Caco-2 (cell line): Measurements from ENCODE around the gene SGK2. TPM values are rescaled to one million over a fixed set of nuclear protein-coding genes. Genes with fewer than 3 reads are reported as not detected.

Source experiments
- BruUV-seq: library from RNA; stranded (reverse); fragments of 400-500 nt; replicated peaks from 2 replicates; lab custom pipeline; 2021; lab: Mats Ljungman, UMichigan
- CTCF ChIA-PET: fragments of 300-600 bp; sonication (Branson Sonifier 250); formaldehyde crosslinking; loops from one replicate; lab custom pipeline; 2022; ENCODE audit warnings: antibody characterized with exemption; lab: Charles Lee
- POLR2A ChIA-PET: fragments of 300-600 bp; sonication (Branson Sonifier 250); formaldehyde crosslinking; loops from one replicate; lab custom pipeline; 2022; ENCODE audit warnings: antibody characterized with exemption; lab: Charles Lee
- DNase-seq, 2 experiments: peaks; one replicate each; pipeline versions ENCODE4 v3.0.0 to v3.0.0-alpha.2; 2020 to 2022
- H3K27me3 ChIP-seq: replicated peaks from 2 replicates; pipeline ENCODE4 v1.6.0; 2011; ENCODE audit warnings: low read length; ENCODE audit not compliant: control insufficient read depth, insufficient read depth
- H3K36me3 ChIP-seq: 2 replicates; pipeline ENCODE4 v1.5.1; 2011; ENCODE audit warnings: low read length; ENCODE audit not compliant: control insufficient read depth, insufficient read depth
- H3K4me1 ChIP-seq: fragments of 250-450 bp; sonication (Bioruptor Pico); 2 replicates; pipeline ENCODE4 v1.5.1; 2020; ENCODE audit warnings: mild to moderate bottlenecking
- H3K4me3 ChIP-seq: 2 replicates; pipeline ENCODE4 v1.5.1; 2011; ENCODE audit warnings: low read depth, mild to moderate bottlenecking, control low read depth, low read length
- H3K9me3 ChIP-seq: fragments of 250-450 bp; sonication (Bioruptor Pico); 2 replicates; pipeline ENCODE4 v1.5.1; 2020; ENCODE audit warnings: mild to moderate bottlenecking, moderate library complexity
- H3K27ac Mint-ChIP-seq: one replicate; pipeline ENCODE4 v1.8.0; 2022; ENCODE audit warnings: mixed read lengths; ENCODE audit not compliant: unreplicated experiment
- H3K27me3 Mint-ChIP-seq: one replicate; pipeline ENCODE4 v1.8.0; 2022; ENCODE audit warnings: mixed read lengths; ENCODE audit not compliant: insufficient read depth, unreplicated experiment
- H3K36me3 Mint-ChIP-seq: one replicate; pipeline ENCODE4 v1.8.0; 2022; ENCODE audit warnings: mild to moderate bottlenecking, mixed read lengths; ENCODE audit not compliant: insufficient read depth, unreplicated experiment
- H3K4me1 Mint-ChIP-seq: one replicate; pipeline ENCODE4 v1.8.0; 2022; ENCODE audit warnings: low read depth, mixed read lengths; ENCODE audit not compliant: unreplicated experiment
- H3K4me3 Mint-ChIP-seq: one replicate; pipeline ENCODE4 v1.8.0; 2022; ENCODE audit warnings: mild to moderate bottlenecking, moderate library complexity, mixed read lengths; ENCODE audit not compliant: unreplicated experiment
- H3K9me3 Mint-ChIP-seq: one replicate; pipeline ENCODE4 v1.8.0; 2022; ENCODE audit warnings: mixed read lengths; ENCODE audit not compliant: unreplicated experiment
- CTCF ChIP-seq, 2 experiments: fragments of 200-600 bp in 1 of 2; IDR thresholded peaks; 1 replicate in 1 of 2; 2 replicates in 1 of 2; pipeline versions ENCODE4 v1.5.1 to v1.8.0; 2011 to 2022; ENCODE audit warnings: antibody characterized with exemption in 1 of 2, control low read depth in 1 of 2, inconsistent platforms in 1 of 2, low read depth in 1 of 2, low read length in 1 of 2, mild to moderate bottlenecking in 1 of 2, moderate library complexity in 1 of 2; ENCODE audit not compliant: insufficient read depth in 1 of 2, severe bottlenecking in 1 of 2, unreplicated experiment in 1 of 2
- intact Hi-C: fragments of 100-400 bp; cut with micrococcal nuclease; formaldehyde crosslinking; loops from one replicate; pipeline ENCODE4 v1.10.0; 2022; ENCODE audit not compliant: unreplicated experiment
- total RNA-seq: library from RNA; stranded (reverse); gene quantifications from 2 replicates; pipeline ENCODE4 v1.2.3, GENCODE V29; 2022

The SGK2 gene
- total RNA-seq, 1 experiment from 2014 or later, result 5.2 TPM

DNA sequence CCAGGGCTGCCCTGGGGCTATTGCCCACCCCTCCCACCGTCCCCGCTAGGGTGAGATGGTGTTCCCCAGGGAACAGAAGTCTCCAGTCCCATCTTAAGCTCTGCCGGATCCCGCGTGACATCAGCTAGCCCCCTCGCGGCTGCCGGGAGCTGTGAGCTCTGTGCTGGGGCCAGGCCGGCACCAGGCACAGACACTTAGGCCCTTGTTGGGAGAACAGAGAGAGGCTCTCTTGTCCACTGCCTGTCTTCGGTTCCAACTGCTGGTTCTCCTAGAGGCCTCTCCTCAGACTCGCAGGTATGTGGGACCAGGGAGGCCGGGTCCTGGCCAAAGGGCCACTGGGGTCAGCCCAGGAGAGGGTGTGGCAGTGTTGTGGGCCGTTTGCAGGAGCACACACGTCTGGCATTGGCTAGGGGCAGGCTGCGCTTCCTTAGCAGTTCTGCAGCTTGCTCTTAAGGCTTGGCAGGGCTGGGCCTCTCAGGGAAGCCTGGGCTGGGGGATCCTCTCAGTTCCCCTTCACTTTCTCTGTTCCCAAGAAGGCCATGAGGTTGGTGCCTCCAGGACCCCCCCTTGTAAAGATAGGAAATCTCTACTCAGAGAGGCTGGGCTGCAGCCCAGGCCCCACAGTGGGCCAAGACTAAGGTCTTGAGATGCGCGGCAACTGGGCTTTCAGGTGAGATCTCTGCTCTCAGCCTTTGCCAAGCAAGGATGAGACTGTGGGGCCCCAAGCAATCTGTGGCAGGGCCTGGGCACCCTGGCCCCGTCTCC lies 6.3 kb downstream of the SGK2 start:
- Histone ChIP-seq H3K27me3 (no peaks in the 10 kb centered on the region), H3K9me3 (no peaks in the 10 kb centered on the region), H3K4me1 (no peaks in the 10 kb centered on the region), H3K4me3 (no peak overlapping the region), H3K36me3 (no peaks in the 10 kb centered on the region)
- BruUV-seq, result no TSS peak
- peak in 1 of 2 experiments; percentile 52 for DNase-seq
- TF ChIP-seq CTCF (IDR thresholded peaks at IDR 0.05; ENCODE audit: insufficient read depth in 1 of 2, low read depth in 1 of 2, low read length in 1 of 2, severe bottlenecking in 1 of 2, unreplicated experiment in 1 of 2), result no peak
- ChIA-PET CTCF (interaction anchor here (0.5 kb wide), 1 partner anchor 70 kb away, joined by 4 read pairs; no protein-coding TSS in a partner anchor), POLR2A (no interaction called here)
- Mint-ChIP-seq H3K27me3 (no peaks in the 10 kb centered on the region), H3K4me3 (no peak overlapping the region), H3K27ac (no peak overlapping the region), H3K9me3 (no peaks in the 10 kb centered on the region), H3K4me1 (no peaks in the 10 kb centered on the region), H3K36me3 (no peaks in the 10 kb centered on the region)
- intact Hi-C loops, result no loop called here

DNA sequence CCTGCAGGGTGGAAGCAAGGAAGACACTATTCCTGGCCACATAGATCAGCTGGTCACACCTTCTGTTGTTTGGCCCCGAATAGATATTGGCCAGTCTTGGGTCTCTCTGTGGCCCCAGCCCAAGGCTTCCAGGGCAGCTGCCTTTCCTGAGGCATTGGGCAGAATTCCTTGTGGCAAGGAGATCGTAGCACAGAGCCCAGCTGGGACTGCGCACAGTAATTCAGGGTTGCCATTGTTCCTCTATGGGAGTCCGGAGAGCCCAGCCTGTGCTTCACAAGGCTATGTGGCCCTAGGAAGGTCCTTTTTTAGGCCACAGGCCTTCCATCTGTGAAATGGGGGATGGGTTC lies 6.9 kb downstream of the SGK2 start:
- H3K36me3 ChIP-seq, result no peaks in the 10 kb centered on the region
- H3K4me3 ChIP-seq, result no peak overlapping the region
- intact Hi-C loops, result no loop called here
- ChIA-PET CTCF (interaction anchor here (0.5 kb wide), 1 partner anchor 70 kb away, joined by 4 read pairs; no protein-coding TSS in a partner anchor), POLR2A (no interaction called here)
- no peak overlapping the region for H3K4me3 Mint-ChIP-seq
- H3K4me1 Mint-ChIP-seq, result no peaks in the 10 kb centered on the region
- peak in 1 of 2 experiments; percentile 35 for DNase-seq
- no peaks in the 10 kb centered on the region for H3K9me3 Mint-ChIP-seq
- no peak for TF ChIP-seq CTCF (IDR thresholded peaks at IDR 0.05; ENCODE audit: insufficient read depth in 1 of 2, low read depth in 1 of 2, low read length in 1 of 2, severe bottlenecking in 1 of 2, unreplicated experiment in 1 of 2)
- H3K27me3 ChIP-seq, result no peaks in the 10 kb centered on the region
- no peaks in the 10 kb centered on the region for H3K4me1 ChIP-seq
- no peaks in the 10 kb centered on the region for H3K27me3 Mint-ChIP-seq
- H3K36me3 Mint-ChIP-seq, result no peaks in the 10 kb centered on the region
- no TSS peak for BruUV-seq
- no peaks in the 10 kb centered on the region for H3K9me3 ChIP-seq
- H3K27ac Mint-ChIP-seq, result no peak overlapping the region

DNA sequence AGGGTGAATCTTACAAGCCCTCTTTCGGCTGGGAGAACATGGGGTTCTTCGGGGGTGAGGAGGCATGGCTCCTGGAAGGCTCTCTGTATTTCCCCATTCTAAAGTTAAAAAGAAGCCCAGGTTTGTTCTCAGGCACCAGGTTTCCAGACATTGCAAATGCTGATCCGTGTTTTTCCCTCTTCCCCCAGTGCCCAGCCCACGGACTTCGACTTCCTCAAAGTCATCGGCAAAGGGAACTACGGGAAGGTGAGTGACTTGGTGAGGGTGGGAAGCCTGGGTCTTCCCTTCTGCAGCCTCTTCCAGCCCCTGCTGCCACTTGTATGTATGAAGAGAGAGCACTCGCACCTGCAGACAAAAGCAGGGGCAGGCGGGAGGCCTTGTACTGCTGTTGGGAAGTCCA lies 8.7 kb downstream of the SGK2 start:
- Mint-ChIP-seq H3K27ac (no peak overlapping the region), H3K27me3 (no peaks in the 10 kb centered on the region), H3K9me3 (no peaks in the 10 kb centered on the region), H3K4me3 (no peak overlapping the region), H3K36me3 (no peaks in the 10 kb centered on the region), H3K4me1 (no peaks in the 10 kb centered on the region)
- no peak for DNase-seq
- Histone ChIP-seq H3K4me3 (no peak overlapping the region), H3K4me1 (no peaks in the 10 kb centered on the region), H3K36me3 (no peaks in the 10 kb centered on the region), H3K9me3 (no peaks in the 10 kb centered on the region), H3K27me3 (no peaks in the 10 kb centered on the region)
- no TSS peak for BruUV-seq
- no peak for TF ChIP-seq CTCF (IDR thresholded peaks at IDR 0.05; ENCODE audit: insufficient read depth in 1 of 2, low read depth in 1 of 2, low read length in 1 of 2, severe bottlenecking in 1 of 2, unreplicated experiment in 1 of 2)
- POLR2A ChIA-PET, result no interaction called here
- intact Hi-C loops, result no loop called here
- CTCF ChIA-PET, result interaction anchor here (0.6 kb wide), 1 partner anchor 273 kb away, joined by 4 read pairs; no protein-coding TSS in a partner anchor
